Gastroesophageal sphincter (tissue), 4 donors: ENCODE results near the gene SSX1. TPM values are rescaled to one million over a fixed set of nuclear protein-coding genes. Genes with fewer than 3 reads are reported as not detected.
"Not testable (repeated sequence)": the region's sequence is repeated elsewhere in the genome, so short reads cannot be mapped to it uniquely, and the experiment has no call there.

ENCODE experiments used
- ATAC-seq: fragments of 150-250 bp; one replicate; pipeline ENCODE4 v1.9.1; 2016; ENCODE audit warnings: mild to moderate bottlenecking, moderate library complexity
- H3K27ac ChIP-seq, 4 donors: fragments of 200-600 bp; sonication (generic) in 3 of 4; 1 replicate in 3 of 4; 2 replicates in 1 of 4; pipeline ENCODE4 v1.5.1; 2016 to 2019
- H3K27me3 ChIP-seq: fragments of 200-600 bp; sonication (generic); one replicate; pipeline ENCODE4 v1.5.1; 2019
- H3K36me3 ChIP-seq, 2 donors: fragments of 200-600 bp; sonication (generic); one replicate each; pipeline ENCODE4 v1.5.1; 2019; ENCODE audit warnings: control low read depth in 1 of 2
- H3K4me1 ChIP-seq, 3 donors: fragments of 200-600 bp; sonication (generic); 1 replicate in 2 of 3; 2 replicates in 1 of 3; pipeline ENCODE4 v1.5.1; 2016 to 2019; ENCODE audit warnings: control low read depth in 2 of 3
- H3K4me3 ChIP-seq, 2 donors: fragments of 200-600 bp; sonication (generic); one replicate each; pipeline ENCODE4 v1.5.1; 2019; ENCODE audit warnings: mild to moderate bottlenecking in 1 of 2, moderate library complexity in 1 of 2
- H3K9me3 ChIP-seq, 3 donors: fragments of 200-600 bp; sonication (generic); one replicate each; pipeline ENCODE4 v1.5.1; 2017 to 2019; ENCODE audit warnings: control low read depth in 2 of 3
- EP300 ChIP-seq: sonication (generic); formaldehyde crosslinking; IDR thresholded peaks from one replicate; pipeline ENCODE4 v1.6.1; 2017; ENCODE audit warnings: antibody characterized with exemption, mild to moderate bottlenecking
- POLR2A ChIP-seq, 2 donors: fragments of 450-650 bp; IDR thresholded peaks; one replicate each; pipeline ENCODE4 v1.6.1; 2017; ENCODE audit warnings: antibody characterized with exemption in 2 of 2, mild to moderate bottlenecking in 2 of 2, moderate library complexity in 1 of 2
- POLR2AphosphoS5 ChIP-seq: sonication (generic); formaldehyde crosslinking; IDR thresholded peaks from one replicate; pipeline ENCODE4 v1.6.1; 2017; ENCODE audit warnings: antibody characterized with exemption
- WGBS, 2 donors: methylation state at CpG; one replicate each; pipeline ENCODE4 v1.1.5; 2018; ENCODE audit warnings: low coverage in 1 of 2; 5-methylcytosine and 5-hydroxymethylcytosine counted together
- total RNA-seq, 4 donors: library from RNA; depleted of rRNA; stranded (reverse); fragments of >200 nt; gene quantifications; one replicate each; pipeline ENCODE4 v1.1.0, GENCODE V29; 2016
- TF ChIP-seq, protein P1 (sequence below), 4 experiments: fragments of 200-600 bp in 2 of 4; fragments of 450-650 bp in 2 of 4; sonication (generic) in 1 of 4; IDR thresholded peaks; one replicate each; pipeline ENCODE4 v1.5.1; 2017 to 2019; ENCODE audit warnings: antibody characterized with exemption in 4 of 4, mild to moderate bottlenecking in 2 of 4, moderate library complexity in 2 of 4

Gene SSX1, protein sequence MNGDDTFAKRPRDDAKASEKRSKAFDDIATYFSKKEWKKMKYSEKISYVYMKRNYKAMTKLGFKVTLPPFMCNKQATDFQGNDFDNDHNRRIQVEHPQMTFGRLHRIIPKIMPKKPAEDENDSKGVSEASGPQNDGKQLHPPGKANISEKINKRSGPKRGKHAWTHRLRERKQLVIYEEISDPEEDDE
- total RNA-seq = not detected

DNA sequence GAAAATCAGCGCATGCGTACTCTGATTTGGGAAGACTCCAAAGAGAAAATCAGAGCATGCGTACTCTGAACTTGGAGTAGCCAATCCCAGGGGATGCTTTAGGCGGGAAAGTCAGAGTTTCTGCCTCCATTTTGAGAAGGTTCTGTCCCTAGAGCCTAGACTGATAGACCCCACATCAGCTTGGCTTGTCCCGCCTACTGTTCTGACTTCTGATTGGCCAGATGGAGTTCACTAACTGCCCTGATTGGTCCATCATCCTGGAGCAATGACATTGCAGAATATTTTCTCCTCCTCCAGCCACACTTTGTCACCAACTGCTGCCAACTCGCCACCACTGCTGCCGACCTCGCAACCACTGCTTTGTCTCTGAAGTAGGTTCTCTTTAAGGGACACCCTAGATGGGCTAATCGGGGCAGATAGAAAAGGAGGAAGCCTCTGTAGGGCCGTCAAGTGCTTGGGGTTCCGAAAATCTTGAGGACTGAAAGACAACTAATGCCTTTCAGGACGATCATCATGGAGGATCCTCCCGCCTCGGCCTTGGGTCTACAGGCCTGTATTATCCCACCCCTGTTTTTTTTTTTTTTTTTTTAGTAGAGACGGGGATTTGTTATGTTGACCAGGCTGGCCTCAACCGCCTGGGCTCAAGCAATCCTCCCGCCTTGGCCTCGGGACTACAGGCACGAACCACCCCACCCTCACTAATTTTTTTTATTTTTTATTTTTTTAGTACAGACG is at the start of gene SSX1:
Gene SSX1 (plus strand): TSS at position 331 of the 735 bp plus-strand sequence. CDS start 1,850 bp downstream, outside the sequence.
- WGBS, 2 donors = 82 to 92% methylated on average over 6 to 8 of the region's 20 CpGs
- not testable (repeated sequence) for H3K27ac ChIP-seq, ATAC-seq, H3K4me3 ChIP-seq, H3K27me3 ChIP-seq, H3K9me3 ChIP-seq, H3K4me1 ChIP-seq, H3K36me3 ChIP-seq

DNA sequence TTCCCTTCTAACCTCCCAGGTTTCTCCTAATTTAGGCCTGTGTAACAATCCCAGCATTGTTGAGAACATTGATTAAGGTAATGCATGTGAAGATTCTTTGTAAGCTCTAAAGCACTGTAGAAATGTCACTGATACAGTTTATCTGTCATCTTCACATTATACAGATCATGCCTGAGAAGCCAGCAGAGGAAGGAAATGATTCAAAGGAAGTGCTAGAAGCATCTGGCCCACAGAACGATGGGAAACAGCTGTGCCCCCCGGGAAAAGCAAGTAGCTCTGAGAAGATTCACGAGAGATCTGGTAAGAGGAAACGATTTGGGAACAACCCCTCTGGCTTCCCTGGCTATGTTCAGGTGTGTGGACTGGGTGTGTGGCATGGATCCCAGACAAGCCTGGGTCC is 40.9 kb upstream of the SSX1 start:
- not testable (repeated sequence) for H3K27me3 ChIP-seq, H3K36me3 ChIP-seq, H3K4me1 ChIP-seq, H3K4me3 ChIP-seq, ATAC-seq, H3K9me3 ChIP-seq, H3K27ac ChIP-seq
- WGBS, 2 donors = 34% methylated on average over 4 of the region's 4 CpGs; no CpG with 5 or more reads in 1 of the 2 donors

DNA sequence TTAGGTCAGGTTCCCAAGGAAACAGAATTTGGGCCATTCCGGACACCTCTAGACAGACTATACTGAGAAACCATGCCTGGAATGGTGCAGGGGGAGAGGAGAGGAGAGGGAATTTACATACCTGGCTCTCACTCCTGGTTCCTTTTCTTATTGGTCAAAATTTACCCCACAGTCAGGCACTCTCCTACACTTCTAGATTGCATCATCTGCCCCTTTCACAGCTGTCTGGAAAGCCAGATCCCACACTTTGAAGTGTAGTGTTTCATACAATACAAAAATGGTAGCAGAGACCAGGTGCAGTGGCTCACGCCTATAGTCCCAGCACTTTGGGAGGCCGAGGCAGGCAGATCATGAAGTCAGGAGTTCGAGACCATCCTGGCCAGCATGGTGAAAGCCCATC is 31.0 kb upstream of the SSX1 start:
- H3K27me3 ChIP-seq, H3K4me3 ChIP-seq, H3K36me3 ChIP-seq, H3K9me3 ChIP-seq, H3K27ac ChIP-seq, ATAC-seq, H3K4me1 ChIP-seq: not testable (repeated sequence)
- WGBS, 2 donors = 60 to 83% methylated on average over 1 of the region's 4 CpGs

DNA sequence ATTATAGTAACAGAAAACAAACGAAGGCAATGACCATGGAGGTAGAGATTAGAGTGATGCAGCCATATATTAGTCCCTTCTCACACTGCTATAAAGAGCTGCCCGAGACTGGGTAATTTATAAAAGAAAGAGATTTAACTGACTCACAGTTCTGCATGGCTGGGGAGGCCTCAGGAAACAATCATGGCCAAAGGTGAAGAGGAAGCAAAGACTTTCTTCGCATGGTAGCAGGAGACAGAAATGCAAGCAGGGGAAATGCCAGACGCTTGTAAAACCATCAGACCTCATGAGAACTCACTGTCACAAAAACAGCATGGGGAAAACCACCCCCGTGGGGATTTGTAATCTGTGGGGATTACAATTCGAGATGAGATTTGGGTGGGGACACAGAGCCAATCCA is 2.2 kb upstream of the SSX1 start:
- ATAC-seq, H3K36me3 ChIP-seq, H3K27me3 ChIP-seq, H3K9me3 ChIP-seq, H3K4me1 ChIP-seq, H3K27ac ChIP-seq, H3K4me3 ChIP-seq: not testable (repeated sequence)
- WGBS, 2 donors = 34 to 70% methylated on average over 3 of the region's 6 CpGs

DNA sequence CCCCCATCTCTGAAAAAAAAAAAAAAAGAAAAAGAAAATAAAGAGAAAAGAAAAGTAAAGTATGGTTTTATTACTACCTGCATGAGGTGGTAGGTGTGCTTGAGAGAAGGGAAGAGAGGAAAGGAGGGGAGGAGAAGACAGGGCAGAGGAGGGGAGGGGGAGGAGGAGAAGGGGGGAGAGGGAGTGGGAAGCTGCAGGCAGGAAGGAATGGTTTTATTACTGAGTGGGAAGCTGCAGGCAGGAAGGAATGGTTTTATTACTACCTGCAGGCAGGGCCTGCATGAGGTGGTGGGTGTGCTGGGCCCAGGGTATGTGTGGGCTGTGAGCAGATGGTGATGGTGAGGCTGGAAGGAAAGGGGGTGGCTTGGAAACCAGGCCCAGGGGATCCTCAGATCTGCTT is 19.2 kb downstream of the SSX1 start:
- not testable (repeated sequence) for H3K27me3 ChIP-seq, ATAC-seq, H3K9me3 ChIP-seq, H3K4me1 ChIP-seq, H3K27ac ChIP-seq, H3K4me3 ChIP-seq, H3K36me3 ChIP-seq

DNA sequence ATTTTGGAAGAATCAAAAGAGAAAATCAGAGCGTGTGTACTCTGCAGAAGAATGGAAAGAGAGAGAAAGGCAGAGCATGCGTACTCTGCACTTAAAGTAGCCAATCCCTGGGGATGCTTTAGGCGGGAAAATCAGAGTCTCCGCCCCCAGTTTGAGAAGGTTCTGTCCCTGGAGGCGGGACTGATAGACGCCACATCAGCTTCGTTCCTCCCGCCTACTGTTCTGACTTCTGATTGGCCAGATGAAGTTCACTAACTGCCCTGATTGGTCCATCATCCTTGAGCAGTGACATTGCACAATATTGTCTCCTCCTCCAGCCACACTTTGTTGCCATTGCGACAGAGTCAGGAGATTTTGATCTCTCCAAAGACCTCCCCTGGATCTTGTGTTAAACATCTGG is 23.8 kb downstream of the SSX1 start:
- WGBS, 2 donors = 67% methylated on average over 1 to 8 of the region's 9 CpGs
- no peaks in the 10 kb centered on the region for H3K4me1 ChIP-seq
- H3K36me3 ChIP-seq = no peaks in the 10 kb centered on the region
- H3K4me3 ChIP-seq = no peak overlapping the region
- TF ChIP-seq, protein P1, sequence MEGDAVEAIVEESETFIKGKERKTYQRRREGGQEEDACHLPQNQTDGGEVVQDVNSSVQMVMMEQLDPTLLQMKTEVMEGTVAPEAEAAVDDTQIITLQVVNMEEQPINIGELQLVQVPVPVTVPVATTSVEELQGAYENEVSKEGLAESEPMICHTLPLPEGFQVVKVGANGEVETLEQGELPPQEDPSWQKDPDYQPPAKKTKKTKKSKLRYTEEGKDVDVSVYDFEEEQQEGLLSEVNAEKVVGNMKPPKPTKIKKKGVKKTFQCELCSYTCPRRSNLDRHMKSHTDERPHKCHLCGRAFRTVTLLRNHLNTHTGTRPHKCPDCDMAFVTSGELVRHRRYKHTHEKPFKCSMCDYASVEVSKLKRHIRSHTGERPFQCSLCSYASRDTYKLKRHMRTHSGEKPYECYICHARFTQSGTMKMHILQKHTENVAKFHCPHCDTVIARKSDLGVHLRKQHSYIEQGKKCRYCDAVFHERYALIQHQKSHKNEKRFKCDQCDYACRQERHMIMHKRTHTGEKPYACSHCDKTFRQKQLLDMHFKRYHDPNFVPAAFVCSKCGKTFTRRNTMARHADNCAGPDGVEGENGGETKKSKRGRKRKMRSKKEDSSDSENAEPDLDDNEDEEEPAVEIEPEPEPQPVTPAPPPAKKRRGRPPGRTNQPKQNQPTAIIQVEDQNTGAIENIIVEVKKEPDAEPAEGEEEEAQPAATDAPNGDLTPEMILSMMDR (IDR thresholded peaks at IDR 0.05) = no peak
- TF ChIP-seq POLR2A (IDR thresholded peaks at IDR 0.05) (no peak), EP300 (no peak), POLR2AphosphoS5 (no peak)
- no peak overlapping the region for H3K27ac ChIP-seq
- peak; percentile 25 for ATAC-seq
- H3K9me3 ChIP-seq = no peaks in the 10 kb centered on the region
- H3K27me3 ChIP-seq = no peaks in the 10 kb centered on the region

DNA sequence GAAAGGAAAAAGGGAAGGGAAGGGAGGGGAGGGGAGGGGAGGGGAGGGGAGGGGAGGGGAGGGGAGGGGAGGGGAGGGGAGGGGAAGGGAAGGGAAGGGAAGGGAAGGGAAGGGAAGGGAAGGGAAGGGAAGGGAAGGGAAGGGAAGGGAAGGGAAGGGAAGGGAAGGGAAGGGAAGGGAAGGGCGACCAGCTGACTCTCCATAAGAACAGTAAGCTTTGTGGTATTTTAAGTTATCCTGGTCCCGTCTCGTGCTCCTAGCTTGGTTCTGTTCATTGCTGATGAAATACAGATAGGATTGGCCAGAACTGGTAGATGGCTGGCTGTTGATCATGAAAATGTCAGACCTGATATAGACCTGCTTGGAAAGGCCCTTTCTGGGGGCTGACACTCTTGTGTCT is 25.5 kb downstream of the SSX1 start:
- not testable (repeated sequence) for ATAC-seq, H3K4me3 ChIP-seq, H3K27ac ChIP-seq, H3K27me3 ChIP-seq, H3K36me3 ChIP-seq, H3K4me1 ChIP-seq, H3K9me3 ChIP-seq
- WGBS, 2 donors = 50% methylated on average over 2 of the region's 3 CpGs; no CpG with 5 or more reads in 1 of the 2 donors

DNA sequence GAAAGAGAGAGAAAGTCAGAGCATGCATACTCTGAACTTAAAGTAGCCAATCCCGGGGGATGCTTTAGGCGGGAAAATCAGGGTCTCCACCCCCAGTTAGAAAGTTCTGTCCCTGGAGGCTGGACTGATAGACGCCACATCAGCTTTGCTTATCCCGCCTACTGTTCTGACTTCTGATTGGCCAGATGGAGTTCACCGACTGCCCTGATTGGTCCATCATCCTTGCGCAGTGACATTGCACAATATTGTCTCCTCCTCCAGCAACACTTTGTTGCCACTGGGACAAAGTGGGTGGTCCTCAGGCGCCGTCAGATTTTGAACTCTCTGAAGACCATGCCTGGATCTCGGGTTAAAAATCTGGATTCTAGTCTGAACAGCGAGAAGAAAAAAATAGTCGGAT is 51.0 kb downstream of the SSX1 start:
- Histone ChIP-seq H3K27ac (no peak overlapping the region), H3K4me1 (no peaks in the 10 kb centered on the region), H3K9me3 (no peaks in the 10 kb centered on the region), H3K4me3 (no peak overlapping the region), H3K27me3 (no peaks in the 10 kb centered on the region), H3K36me3 (no peaks in the 10 kb centered on the region)
- ATAC-seq = no peak
- TF ChIP-seq POLR2AphosphoS5 (no peak), EP300 (no peak), POLR2A (IDR thresholded peaks at IDR 0.05) (no peak)
- TF ChIP-seq, protein P1 (IDR thresholded peaks at IDR 0.05) = no peak
- WGBS, 2 donors = 100% methylated on average over 1 of the region's 11 CpGs; no CpG with 5 or more reads in 1 of the 2 donors

DNA sequence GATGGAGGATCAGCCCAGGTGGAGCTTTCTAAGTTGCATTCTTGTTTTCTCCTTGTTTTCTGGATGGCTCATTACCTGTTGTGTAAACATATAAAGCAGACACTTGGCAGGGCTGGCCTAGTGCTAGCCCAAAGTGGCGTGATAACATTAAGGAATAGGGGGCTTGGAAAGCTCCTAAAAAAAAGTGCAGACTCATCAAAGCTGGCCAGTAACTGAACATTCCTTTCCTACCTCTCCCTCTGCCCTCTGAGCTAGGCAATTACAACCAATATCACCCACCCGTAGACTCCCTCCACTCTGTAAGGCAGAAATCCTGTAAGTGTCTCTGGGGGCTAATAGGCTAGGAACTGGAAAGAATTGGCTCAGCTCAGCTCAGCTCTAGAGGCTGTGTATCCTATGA is 58.8 kb downstream of the SSX1 start:
- H3K9me3 ChIP-seq, H3K27ac ChIP-seq, ATAC-seq, H3K4me3 ChIP-seq, H3K4me1 ChIP-seq, H3K36me3 ChIP-seq, H3K27me3 ChIP-seq: not testable (repeated sequence)
- WGBS, 2 donors = no CpG with 5 or more reads among the region's 2 CpGs
